GM13977 (cell line): Measurements from ENCODE around the gene SEC24A.
"Not testable (repeated sequence)": the region's sequence is repeated elsewhere in the genome, so short reads cannot be mapped to it uniquely, and the experiment has no call there.

ENCODE experiments used
- DNase-seq: peaks from one replicate; pipeline ENCODE4 v3.0.0; 2012; ENCODE audit warnings: low spot score
- CTCF ChIP-seq: IDR thresholded peaks from 2 replicates; pipeline ENCODE4 v1.5.1; 2012; ENCODE audit warnings: mild to moderate bottlenecking, control low read depth; ENCODE audit not compliant: insufficient read depth; ENCODE audit errors: extremely low read depth, missing control alignments
- in situ Hi-C: fragments of 300-500 bp; cut with MboI; formaldehyde crosslinking; loops from one replicate; pipeline ENCODE4 v1.12.0; 2022; ENCODE audit warnings: low sequenced_read_pairs, low pct_unique_long_range_greater_than_20kb, mixed read lengths, inconsistent platforms; ENCODE audit not compliant: unreplicated experiment

Gene SEC24A

GRCh38 chr5:134648425-134649162 lies at the start of gene SEC24A:
TSS of gene SEC24A (plus strand) at chr5:134648785. CDS start at chr5:134649077, 292 bp downstream.
- in situ Hi-C loops, result no loop called here
- peak; percentile 94 for DNase-seq
- TF ChIP-seq CTCF, result no peak

- DNase-seq, in situ Hi-C loops: not testable (repeated sequence)
Measured at GRCh38 chr5:134599820-134600219, 48.8 kb upstream of the SEC24A start.

GRCh38 chr5:134600600-134600999 lies 48.0 kb upstream of the SEC24A start:
- DNase-seq, result no peak
- TF ChIP-seq CTCF, result no peak
- in situ Hi-C loops, result no loop called here

- DNase-seq, result peak; percentile 39
- in situ Hi-C loops, result no loop called here
- no peak for TF ChIP-seq CTCF
Measured at GRCh38 chr5:134603059-134603458, 45.5 kb upstream of the SEC24A start.

GRCh38 chr5:134604908-134605307 lies 43.7 kb upstream of the SEC24A start:
- TF ChIP-seq CTCF, result no peak

GRCh38 chr5:134606726-134607125 lies 41.9 kb upstream of the SEC24A start:
- no peak for DNase-seq
- no peak for TF ChIP-seq CTCF
- in situ Hi-C loops, result no loop called here

More at GRCh38 chr5:134604908-134605307, 43.7 kb upstream of the SEC24A start:
- in situ Hi-C loops, result no loop called here
- peak; percentile 6 for DNase-seq

- in situ Hi-C loops, result no loop called here
- DNase-seq, result no peak
- no peak for TF ChIP-seq CTCF
Measured at GRCh38 chr5:134608555-134608954, 40.0 kb upstream of the SEC24A start.
